ENCODE data around the gene ONECUT3.

DNA sequence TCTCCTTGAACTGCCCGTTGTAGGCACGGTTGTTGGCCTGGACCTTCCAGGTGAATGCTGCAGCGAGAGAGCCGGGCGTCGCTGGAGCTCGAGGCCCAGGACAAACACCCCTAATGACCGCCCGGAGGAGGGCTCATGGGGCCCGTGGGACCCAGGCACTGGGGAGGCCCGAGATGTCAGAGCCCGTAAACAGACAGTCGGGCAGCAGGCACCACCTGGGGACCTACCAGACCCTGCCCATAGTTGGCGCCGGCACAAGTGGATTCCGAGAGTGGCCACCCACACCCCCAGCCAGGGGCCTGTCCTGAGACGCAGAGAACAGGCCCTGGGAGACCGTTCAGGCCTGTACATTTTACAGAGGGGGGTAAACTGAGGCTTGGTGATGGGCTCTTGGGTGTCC lies 56.4 kb downstream of the ONECUT3 start:
- TF ChIP-seq CTCF (IDR thresholded peaks at IDR 0.05) (no peak), POLR2A (IDR thresholded peaks at IDR 0.05) (no peak)

All from heart left ventricle (tissue), 13 donors.